SU-DHL-6 (cell line): ENCODE results near the gene JADE2.

Experiments used
- CTCF ChIP-seq: fragments of 200-600 bp; sonication (generic); IDR thresholded peaks from one replicate; pipeline ENCODE4 v1.5.1; 2017; ENCODE audit warnings: antibody characterized with exemption, mild to moderate bottlenecking, low read length, moderate library complexity; ENCODE audit not compliant: insufficient read depth, poor library complexity, severe bottlenecking
- EZH2phosphoT487 ChIP-seq: fragments of 200-600 bp; sonication (generic), shearing (Covaris generic); conservative IDR thresholded peaks from 2 replicates; pipeline ENCODE4 v1.6.1; 2018; ENCODE audit warnings: mild to moderate bottlenecking, antibody characterized with exemption, low read length, moderate library complexity, mixed read lengths

- TF ChIP-seq CTCF = no peak
- no peak for TF ChIP-seq EZH2phosphoT487
Observed at GRCh38 chr5:134492568-134492967, 32.9 kb upstream of the JADE2 start.
